Right lobe of liver (tissue), 6 donors: ENCODE data around the gene AFDN. TPM values are rescaled to one million over a fixed set of nuclear protein-coding genes. Genes with fewer than 3 reads are reported as not detected.
A peak's percentile ranks its signal among the peaks of the same experiment; 100 is the strongest.

Experiments used
- ATAC-seq, 4 donors: fragments of 200-7000 bp; cut with Tn5 transposase; one replicate each; pipeline ENCODE4 v1.9.1; 2020; ENCODE audit warnings: mild to moderate bottlenecking in 4 of 4, moderate library complexity in 4 of 4
- DNase-seq, 3 donors: peaks; one replicate each; pipeline ENCODE4 v3.0.0-alpha.2; 2020
- H3K27ac ChIP-seq, 3 donors: fragments of 200-600 bp; one replicate each; pipeline ENCODE4 v1.8.0; 2022
- H3K27me3 ChIP-seq, 2 donors: fragments of 200-600 bp; one replicate each; pipeline ENCODE4 v1.8.0; 2022
- H3K36me3 ChIP-seq, 4 donors: fragments of 200-600 bp; sonication (generic) in 1 of 4; one replicate each; pipeline versions ENCODE4 v1.5.1 to v1.8.0; 2017 to 2022; ENCODE audit warnings: control low read depth in 1 of 4
- H3K4me1 ChIP-seq, 4 donors: fragments of 200-600 bp; sonication (generic) in 1 of 4; one replicate each; pipeline versions ENCODE4 v1.5.1 to v1.8.0; 2017 to 2022; ENCODE audit warnings: control low read depth in 1 of 4
- H3K4me3 ChIP-seq, 3 donors: fragments of 200-600 bp; one replicate each; pipeline ENCODE4 v1.8.0; 2022
- H3K9me3 ChIP-seq, 4 donors: fragments of 200-600 bp; sonication (generic) in 1 of 4; one replicate each; pipeline versions ENCODE4 v1.5.1 to v1.8.0; 2017 to 2022; ENCODE audit warnings: control low read depth in 1 of 4
- POLR2A ChIP-seq: fragments of 450-650 bp; IDR thresholded peaks from one replicate; pipeline ENCODE4 v1.6.1; 2017; ENCODE audit warnings: antibody characterized with exemption, mild to moderate bottlenecking
- WGBS: methylation state at CpG from one replicate; pipeline ENCODE4 v1.1.6; 2018; ENCODE audit warnings: low coverage, low lambda C conversion rate; ENCODE audit not compliant: insufficient coverage; ENCODE audit errors: missing lambda C conversion rate; 5-methylcytosine and 5-hydroxymethylcytosine counted together
- intact Hi-C, 2 donors: fragments of 100-400 bp; cut with DNase I; formaldehyde crosslinking; loops; one replicate each; pipeline versions ENCODE4 v1.11.2 to v1.14.1; 2022
- total RNA-seq, 6 experiments: library from RNA; depleted of rRNA in 2 of 6; stranded (reverse); fragments of >200 nt in 2 of 6; fragmentation: NEBNext Ultra II Directional in 3 of 6; extraction: Animal tissue kit (Norgen Biotek cat#: 25700) in 3 of 6; gene quantifications; one replicate each; pipeline versions ENCODE4 v1.1.0 to v1.2.4, GENCODE V29; 2016 to 2023
- TF ChIP-seq, protein P1 (sequence below), 4 donors: fragments of 200-600 bp in 3 of 4; fragments of 450-650 bp in 1 of 4; IDR thresholded peaks; one replicate each; pipeline versions ENCODE4 v1.5.1 to v1.8.0; 2016 to 2022; ENCODE audit warnings: antibody characterized with exemption in 4 of 4, mild to moderate bottlenecking in 2 of 4
- donor health status: DM: no; HTN: yes; CAD: no.
- donor health status: DM: no; HTN: no; CAD: no.
- donor health status: DM: no; HTN: no; CAD: no.
- donor health status: DM: no; HTN: yes; CAD: no.
- donor health status: DM: no; HTN: yes; CAD: no.

AFDN gene
- total RNA-seq, 6 experiments from 2014 or later = 77.0 to 106 (median 85.5) TPM

DNA sequence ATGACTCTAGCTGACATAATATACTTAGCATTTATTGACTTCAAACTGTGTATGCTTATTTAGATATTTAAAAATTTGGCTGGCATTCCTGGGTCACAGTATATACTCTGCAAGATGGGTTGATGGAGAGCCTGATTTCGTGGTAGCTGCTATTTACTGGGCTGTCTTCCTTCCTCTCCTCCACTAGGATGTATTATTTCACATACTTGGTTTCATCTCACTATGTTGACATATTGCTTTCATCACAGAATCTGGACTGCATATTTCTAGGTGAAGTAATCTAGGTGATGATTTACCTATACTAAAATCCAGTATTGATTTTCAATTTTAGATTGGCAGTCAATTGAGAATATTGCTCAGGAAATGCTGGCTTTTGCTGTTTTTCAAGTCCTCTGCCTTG is 15.7 kb downstream of the AFDN start:
- peaks cover 0 to 24% (median 3%) of the 10 kb centered on the region in 4 donors for H3K4me1 ChIP-seq

DNA sequence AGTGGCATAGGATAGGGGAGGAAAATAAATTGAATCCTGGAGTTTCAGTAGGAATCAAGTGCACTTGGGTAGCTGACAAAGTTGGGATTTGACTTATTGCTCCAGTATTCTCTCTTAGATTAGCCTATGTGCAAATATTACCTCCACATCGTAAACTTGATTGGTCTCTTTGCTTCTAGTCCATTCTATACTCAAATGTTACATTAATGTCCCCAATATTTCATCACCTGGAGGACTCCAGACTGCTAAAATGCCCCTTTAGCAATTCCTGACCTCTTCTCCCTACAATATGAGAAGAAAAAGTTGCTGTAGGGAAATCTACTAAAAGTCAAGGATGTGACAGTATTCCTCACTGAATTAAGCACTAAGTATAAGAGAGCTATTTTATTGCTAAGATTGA is 16.3 kb downstream of the AFDN start:
- TF ChIP-seq, protein P1, sequence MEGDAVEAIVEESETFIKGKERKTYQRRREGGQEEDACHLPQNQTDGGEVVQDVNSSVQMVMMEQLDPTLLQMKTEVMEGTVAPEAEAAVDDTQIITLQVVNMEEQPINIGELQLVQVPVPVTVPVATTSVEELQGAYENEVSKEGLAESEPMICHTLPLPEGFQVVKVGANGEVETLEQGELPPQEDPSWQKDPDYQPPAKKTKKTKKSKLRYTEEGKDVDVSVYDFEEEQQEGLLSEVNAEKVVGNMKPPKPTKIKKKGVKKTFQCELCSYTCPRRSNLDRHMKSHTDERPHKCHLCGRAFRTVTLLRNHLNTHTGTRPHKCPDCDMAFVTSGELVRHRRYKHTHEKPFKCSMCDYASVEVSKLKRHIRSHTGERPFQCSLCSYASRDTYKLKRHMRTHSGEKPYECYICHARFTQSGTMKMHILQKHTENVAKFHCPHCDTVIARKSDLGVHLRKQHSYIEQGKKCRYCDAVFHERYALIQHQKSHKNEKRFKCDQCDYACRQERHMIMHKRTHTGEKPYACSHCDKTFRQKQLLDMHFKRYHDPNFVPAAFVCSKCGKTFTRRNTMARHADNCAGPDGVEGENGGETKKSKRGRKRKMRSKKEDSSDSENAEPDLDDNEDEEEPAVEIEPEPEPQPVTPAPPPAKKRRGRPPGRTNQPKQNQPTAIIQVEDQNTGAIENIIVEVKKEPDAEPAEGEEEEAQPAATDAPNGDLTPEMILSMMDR (IDR thresholded peaks at IDR 0.05) = no peak
- no peak for TF ChIP-seq POLR2A
- H3K4me3 ChIP-seq = no peak overlapping the region

More for the DNA sequence above, 15.7 kb downstream of the AFDN start:
- Histone ChIP-seq H3K27me3 (no peaks in the 10 kb centered on the region), H3K27ac (no peak overlapping the region), H3K9me3 (no peaks in the 10 kb centered on the region), H3K36me3 (no peaks in the 10 kb centered on the region), H3K4me3 (no peak overlapping the region)
- ATAC-seq (peak; percentile 42 to 85 (median 50)), DNase-seq (no peak)
- intact Hi-C loops = no loop called here
- WGBS = 20% methylated on average over 1 of the region's 1 CpG
- TF ChIP-seq POLR2A = no peak
- TF ChIP-seq, protein P1 (IDR thresholded peaks at IDR 0.05) = peak in 1 of 4 donors; percentile 35

DNA sequence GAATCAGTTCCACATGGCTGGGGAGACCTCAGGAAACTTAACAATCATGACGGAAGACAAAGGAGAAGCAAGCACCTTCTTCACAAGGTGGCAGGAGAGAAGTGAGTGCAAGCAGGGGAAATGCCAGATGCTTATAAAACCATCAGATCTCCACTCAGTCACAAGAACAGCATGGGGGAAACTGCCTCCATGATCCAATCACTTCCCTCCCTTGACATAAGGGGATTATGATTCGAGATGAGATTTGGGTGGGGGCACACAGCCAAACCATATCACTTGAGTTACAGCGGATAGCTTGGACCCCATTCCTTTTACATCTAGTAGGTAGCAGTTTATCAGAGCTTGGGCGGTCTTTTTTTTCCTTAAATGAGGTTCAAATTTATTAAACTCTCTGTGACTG is 19.1 kb downstream of the AFDN start:
- Histone ChIP-seq H3K4me3 (no peak overlapping the region), H3K9me3 (no peaks in the 10 kb centered on the region), H3K4me1 (peaks cover 0 to 28% (median 9%) of the 10 kb centered on the region in 4 donors), H3K36me3 (no peaks in the 10 kb centered on the region), H3K27ac (no peak overlapping the region), H3K27me3 (no peaks in the 10 kb centered on the region)
- no peak for DNase-seq
- WGBS = 89% methylated on average over 4 of the region's 4 CpGs
- ATAC-seq = no peak
- intact Hi-C loops = no loop called here
- TF ChIP-seq, protein P1 (IDR thresholded peaks at IDR 0.05) = no peak
- TF ChIP-seq POLR2A = no peak

More for the DNA sequence above, 16.3 kb downstream of the AFDN start:
- no peaks in the 10 kb centered on the region for H3K9me3 ChIP-seq
- peaks cover 0 to 28% (median 5%) of the 10 kb centered on the region in 4 donors for H3K4me1 ChIP-seq
- WGBS = 54% methylated on average over 1 of the region's 1 CpG
- intact Hi-C loops = no loop called here
- DNase-seq = no peak
- H3K36me3 ChIP-seq = no peaks in the 10 kb centered on the region
- no peak for ATAC-seq
- no peaks in the 10 kb centered on the region for H3K27me3 ChIP-seq
- H3K27ac ChIP-seq = no peak overlapping the region

DNA sequence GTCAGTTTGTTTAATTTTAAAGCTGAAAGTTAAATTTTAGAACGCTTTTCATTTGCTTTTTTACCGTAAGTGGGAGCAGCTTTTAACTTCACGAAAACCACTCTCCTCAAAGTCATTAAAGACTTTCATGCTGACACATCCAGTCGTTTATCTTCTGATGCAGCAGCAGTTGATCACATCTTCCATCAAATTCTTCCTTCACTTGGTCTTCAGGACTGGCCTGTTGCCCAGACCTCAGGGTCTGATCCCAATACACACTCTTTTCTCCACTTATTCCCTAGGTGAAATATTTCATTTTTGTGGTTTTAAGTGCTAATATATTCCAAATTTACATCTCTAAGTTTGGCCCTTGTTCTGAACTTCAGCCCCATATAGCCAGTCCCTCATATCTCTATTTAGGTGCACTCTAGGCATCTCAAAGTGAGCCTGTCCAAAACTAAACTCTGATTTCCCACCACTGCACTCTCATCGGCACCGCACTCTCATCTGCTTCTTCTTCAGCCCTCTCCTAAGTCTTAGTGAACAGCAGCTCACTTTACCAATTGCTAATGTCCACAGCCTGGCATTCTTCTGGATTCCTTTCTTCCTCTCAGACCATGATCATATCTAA is 20.4 kb downstream of the AFDN start:
- no peaks in the 10 kb centered on the region for H3K9me3 ChIP-seq
- intact Hi-C loops = no loop called here
- TF ChIP-seq POLR2A = no peak
- TF ChIP-seq, protein P1 (IDR thresholded peaks at IDR 0.05) = no peak
- no peak overlapping the region for H3K27ac ChIP-seq
- 91% methylated on average over 6 of the region's 6 CpGs for WGBS
- peaks cover 0 to 28% (median 9%) of the 10 kb centered on the region in 4 donors for H3K4me1 ChIP-seq
- ATAC-seq (no peak), DNase-seq (no peak)
- no peaks in the 10 kb centered on the region for H3K36me3 ChIP-seq
- H3K4me3 ChIP-seq = no peak overlapping the region
- no peaks in the 10 kb centered on the region for H3K27me3 ChIP-seq
